Activated naive CD4-positive, alpha-beta T cell treated with anti-CD3 and anti-CD28 coated beads for 36 hours (primary cell): ENCODE measurements around the gene KIF14. TPM values are rescaled to one million over a fixed set of nuclear protein-coding genes. Genes with fewer than 3 reads are reported as not detected.
"Not testable (repeated sequence)": the region's sequence is repeated elsewhere in the genome, so short reads cannot be mapped to it uniquely, and the experiment has no call there.

ENCODE experiments used
- CTCF ChIA-PET: fragments of 350-600 bp; sonication (Branson Sonifier 250); formaldehyde crosslinking; loops from one replicate; lab custom pipeline; 2021; ENCODE audit warnings: antibody characterized with exemption; lab: Charles Lee
- DNase-seq: peaks from one replicate; pipeline ENCODE4 v3.0.0-alpha.2; 2020
- H3K27ac Mint-ChIP-seq: one replicate; pipeline ENCODE4 v1.8.0; 2021; ENCODE audit warnings: mild to moderate bottlenecking, mixed read lengths
- H3K27me3 Mint-ChIP-seq: one replicate; pipeline ENCODE4 v1.8.0; 2021; ENCODE audit warnings: low read depth, mixed read lengths
- H3K36me3 Mint-ChIP-seq: one replicate; pipeline ENCODE4 v1.8.0; 2021; ENCODE audit warnings: low read depth, mixed read lengths
- H3K4me1 Mint-ChIP-seq: one replicate; pipeline ENCODE4 v1.8.0; 2021; ENCODE audit warnings: low read depth, mixed read lengths
- H3K4me3 Mint-ChIP-seq: one replicate; pipeline ENCODE4 v1.8.0; 2021; ENCODE audit warnings: mild to moderate bottlenecking, moderate library complexity, mixed read lengths
- H3K9me3 Mint-ChIP-seq: one replicate; pipeline ENCODE4 v1.8.0; 2021; ENCODE audit warnings: mixed read lengths
- intact Hi-C: fragments of 100-400 bp; cut with micrococcal nuclease; formaldehyde crosslinking; loops from one replicate; pipeline ENCODE4 v1.15.1; 2023
- total RNA-seq, 2 experiments: library from RNA; stranded (reverse); gene quantifications; one replicate each; pipeline ENCODE4 v1.2.3, GENCODE V29; 2021

Gene KIF14
- total RNA-seq, 2 experiments from 2014 or later, result 16.4 to 16.9 TPM

DNA sequence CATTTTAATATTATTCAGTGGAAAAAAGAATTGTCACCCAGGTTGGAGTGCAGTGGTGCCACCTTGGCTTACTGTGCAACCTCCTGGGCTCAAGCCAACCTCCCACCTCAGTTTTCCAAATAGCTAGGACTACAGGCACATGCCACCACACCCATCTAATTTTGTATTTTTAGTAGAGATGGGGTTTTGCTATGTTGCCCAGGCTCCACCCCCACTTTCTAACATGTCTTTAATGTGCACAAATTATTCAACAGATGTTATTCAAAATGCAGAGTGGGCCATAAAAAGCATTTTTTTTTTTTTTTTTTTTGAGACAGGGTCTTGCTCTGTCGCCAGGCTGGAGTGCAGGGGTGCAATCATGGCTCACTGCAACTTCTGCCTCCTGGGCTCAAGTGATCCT lies 31.8 kb upstream of the KIF14 start:
- Mint-ChIP-seq H3K27me3 (no peaks in the 10 kb centered on the region), H3K36me3 (peaks cover 26% of the 10 kb centered on the region), H3K27ac (no peak overlapping the region), H3K4me1 (peaks cover 17% of the 10 kb centered on the region), H3K4me3 (no peak overlapping the region), H3K9me3 (no peaks in the 10 kb centered on the region)
- intact Hi-C loops, result no loop called here
- no peak for DNase-seq
- CTCF ChIA-PET, result interaction anchor here (1.6 kb wide), 1 partner anchor 151 kb away, joined by 4 read pairs; no protein-coding TSS in a partner anchor

DNA sequence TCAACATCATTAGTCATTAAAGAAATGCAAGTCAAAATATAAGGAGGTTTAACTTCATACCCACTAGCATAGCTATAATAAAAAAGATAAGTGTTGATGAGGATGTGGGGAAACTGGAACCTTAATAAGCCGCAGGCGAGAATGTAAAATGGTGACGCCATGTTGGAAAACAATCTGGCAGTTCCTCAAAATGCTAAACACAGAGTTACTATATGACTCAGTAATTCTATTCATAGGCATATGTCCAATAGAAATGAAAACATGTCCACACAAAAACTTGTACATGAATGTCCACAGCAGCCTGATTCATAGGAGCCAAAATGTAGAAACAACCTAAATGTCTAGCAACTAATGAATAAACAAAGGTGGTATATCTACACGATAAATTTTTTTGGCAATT lies 26.0 kb upstream of the KIF14 start:
- intact Hi-C loops, result no loop called here
- no peak for DNase-seq
- Mint-ChIP-seq H3K4me1 (no peaks in the 10 kb centered on the region), H3K9me3 (no peaks in the 10 kb centered on the region), H3K4me3 (no peak overlapping the region), H3K27me3 (no peaks in the 10 kb centered on the region), H3K36me3 (peaks cover 15% of the 10 kb centered on the region), H3K27ac (no peak overlapping the region)
- CTCF ChIA-PET, result interaction anchor here (1.1 kb wide), 1 partner anchor 24 kb away, joined by 5 read pairs; no protein-coding TSS in a partner anchor

DNA sequence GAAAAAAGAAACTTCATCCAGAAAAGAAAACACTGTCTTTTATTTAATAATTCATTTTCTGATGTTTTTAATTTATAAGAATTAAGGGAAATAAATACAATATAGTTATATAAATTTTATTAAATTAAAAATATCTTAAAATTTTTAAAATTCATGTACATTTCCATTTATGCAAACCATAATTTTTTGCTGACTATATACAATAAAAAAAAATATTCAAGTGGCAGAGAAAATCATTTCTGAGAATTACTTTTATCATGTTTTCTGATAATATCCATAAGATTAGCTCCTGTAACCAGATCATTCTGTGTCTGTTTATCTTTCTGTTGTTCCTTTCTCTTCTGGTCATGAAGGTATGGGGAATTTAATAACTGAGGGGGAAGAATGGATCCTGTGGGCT lies 23.5 kb upstream of the KIF14 start:
- Mint-ChIP-seq H3K27ac (no peak overlapping the region), H3K4me1 (peaks cover 4% of the 10 kb centered on the region), H3K36me3 (peaks cover 15% of the 10 kb centered on the region), H3K9me3 (no peaks in the 10 kb centered on the region), H3K27me3 (no peaks in the 10 kb centered on the region), H3K4me3 (no peak overlapping the region)
- CTCF ChIA-PET, result no interaction called here
- DNase-seq, result no peak
- intact Hi-C loops, result no loop called here

DNA sequence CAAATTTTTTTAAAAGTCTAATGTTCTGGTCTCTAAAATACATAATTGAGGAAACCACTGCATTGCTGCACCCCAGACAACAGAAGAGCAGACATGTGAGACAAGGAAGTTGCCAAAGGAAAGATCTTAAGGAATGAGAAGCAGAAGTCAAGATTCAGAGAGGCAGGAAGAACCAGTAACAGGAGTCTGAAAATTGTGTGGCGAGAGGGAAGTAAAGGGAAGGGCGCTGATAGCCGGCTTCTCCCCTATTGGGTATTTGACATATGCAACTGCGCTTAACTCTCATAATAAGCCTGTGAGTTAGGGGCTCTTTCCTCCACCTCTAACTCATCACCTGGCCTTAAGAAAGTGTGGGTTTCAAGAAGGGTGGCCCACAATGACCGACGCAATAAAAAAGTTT lies 21.9 kb upstream of the KIF14 start:
- H3K9me3 Mint-ChIP-seq, result no peaks in the 10 kb centered on the region
- no peak overlapping the region for H3K4me3 Mint-ChIP-seq
- H3K4me1 Mint-ChIP-seq, result peaks cover 4% of the 10 kb centered on the region
- no peak overlapping the region for H3K27ac Mint-ChIP-seq
- intact Hi-C loops, result no loop called here
- CTCF ChIA-PET, result interaction anchor here (0.6 kb wide), 1 partner anchor 292 kb away, joined by 3 read pairs; no protein-coding TSS in a partner anchor
- no peak for DNase-seq
- peaks cover 11% of the 10 kb centered on the region for H3K36me3 Mint-ChIP-seq
- no peaks in the 10 kb centered on the region for H3K27me3 Mint-ChIP-seq

DNA sequence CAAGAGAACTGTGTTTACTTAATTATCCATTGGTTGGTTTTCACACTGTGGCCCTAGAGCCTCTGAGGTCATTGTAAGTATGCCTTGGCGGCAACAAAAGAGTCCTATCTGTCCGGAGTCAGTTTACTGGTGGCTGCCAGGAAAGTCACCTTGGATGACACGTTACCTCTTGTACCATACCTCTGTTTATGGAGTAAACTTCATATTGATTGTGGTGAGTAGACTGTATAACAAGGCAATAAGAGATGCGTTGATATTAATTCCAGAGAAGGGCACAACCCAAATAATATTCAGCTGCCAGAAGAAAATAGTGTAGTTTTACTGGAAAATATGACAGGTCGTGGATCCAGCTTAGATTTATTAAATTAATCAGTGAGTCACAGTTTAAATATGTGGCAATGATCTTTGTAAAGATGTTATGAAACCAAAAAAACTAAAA lies 20.4 kb upstream of the KIF14 start:
- no peaks in the 10 kb centered on the region for H3K9me3 Mint-ChIP-seq
- H3K27me3 Mint-ChIP-seq, result no peaks in the 10 kb centered on the region
- intact Hi-C loops, result no loop called here
- H3K4me3 Mint-ChIP-seq, result no peak overlapping the region
- H3K27ac Mint-ChIP-seq, result no peak overlapping the region
- H3K4me1 Mint-ChIP-seq, result peaks cover 4% of the 10 kb centered on the region
- no peak for DNase-seq
- peaks cover 3% of the 10 kb centered on the region for H3K36me3 Mint-ChIP-seq
- CTCF ChIA-PET, result no interaction called here

DNA sequence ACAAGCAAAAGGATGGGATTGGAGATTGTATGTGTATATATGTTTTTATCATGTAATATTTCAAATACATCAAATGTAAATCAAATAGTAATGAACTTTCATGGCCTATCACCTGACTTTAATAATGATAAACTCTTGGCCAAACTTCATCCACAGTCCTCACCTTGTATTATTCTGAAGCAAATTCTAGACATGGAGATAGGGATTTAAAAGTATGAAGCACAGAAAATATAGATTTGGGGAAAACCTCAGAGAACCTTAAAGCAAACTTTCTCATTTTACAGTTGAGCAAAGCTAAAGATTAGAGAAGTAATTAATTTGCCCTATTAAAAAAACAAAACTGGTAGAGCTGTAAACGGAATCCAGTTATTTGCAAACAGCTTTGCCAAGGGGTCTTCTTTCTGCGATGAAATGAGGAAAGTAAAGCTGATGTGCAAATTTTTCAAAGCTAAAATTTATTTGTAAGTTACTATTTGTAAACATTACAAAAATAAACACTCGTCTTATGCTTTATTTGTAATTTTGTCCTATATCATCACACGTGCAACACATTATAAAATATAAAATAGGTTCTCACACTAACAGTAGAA lies 19.9 kb upstream of the KIF14 start:
- CTCF ChIA-PET, result no interaction called here

DNA sequence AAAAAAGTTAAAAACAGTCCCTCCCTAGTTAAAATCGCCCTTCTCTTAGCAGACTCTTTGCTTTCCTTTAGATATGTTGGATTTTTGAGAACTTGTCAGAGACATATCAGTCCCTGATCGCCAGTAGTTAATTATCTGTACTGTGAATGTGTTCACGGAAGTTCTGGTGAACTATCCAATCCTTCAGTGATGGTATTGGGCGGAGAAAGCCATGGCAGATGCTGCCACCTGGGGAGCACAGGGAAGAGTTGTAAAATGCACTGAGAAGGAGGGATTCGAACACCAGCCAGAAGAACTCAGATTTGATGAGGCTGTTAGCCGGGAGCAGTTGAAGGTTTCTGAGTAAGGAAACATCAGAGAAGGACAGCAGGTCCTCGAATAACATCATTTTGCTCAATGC lies 17.5 kb upstream of the KIF14 start:
- no peak overlapping the region for H3K27ac Mint-ChIP-seq
- CTCF ChIA-PET, result no interaction called here

More for the DNA sequence above, 19.9 kb upstream of the KIF14 start:
- DNase-seq, result no peak
- Mint-ChIP-seq H3K27me3 (no peaks in the 10 kb centered on the region), H3K36me3 (peaks cover 3% of the 10 kb centered on the region), H3K27ac (no peak overlapping the region), H3K4me3 (no peak overlapping the region), H3K9me3 (no peaks in the 10 kb centered on the region), H3K4me1 (peaks cover 4% of the 10 kb centered on the region)
- intact Hi-C loops, result no loop called here

DNA sequence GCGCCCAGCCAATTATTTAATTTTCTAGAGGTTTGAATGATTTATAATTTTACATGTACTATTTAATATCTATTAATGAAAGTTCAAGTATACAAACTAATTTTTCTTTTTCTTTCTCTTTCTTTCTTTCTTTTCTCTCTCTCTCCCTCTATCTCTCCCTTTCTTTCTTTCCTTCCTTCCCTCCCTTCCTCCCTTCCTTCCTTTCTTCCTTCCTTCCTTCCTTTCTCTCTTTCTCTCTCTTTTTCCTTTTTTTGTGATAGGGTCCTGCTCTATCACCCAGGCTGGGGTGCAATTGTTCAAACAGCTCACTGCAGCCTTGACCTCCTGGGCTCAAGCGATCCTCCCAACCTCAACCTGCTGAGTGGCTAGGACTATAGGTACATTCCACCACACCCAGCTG lies 16.1 kb upstream of the KIF14 start:
- Mint-ChIP-seq H3K36me3 (no peaks in the 10 kb centered on the region), H3K27ac (no peak overlapping the region), H3K9me3 (no peaks in the 10 kb centered on the region), H3K4me1 (peaks cover 4% of the 10 kb centered on the region), H3K27me3 (no peaks in the 10 kb centered on the region), H3K4me3 (no peak overlapping the region)
- intact Hi-C loops, result no loop called here
- CTCF ChIA-PET, result interaction anchor here (1.0 kb wide), 2 partner anchors 14 to 167 kb away, joined by 7 to 10 read pairs; no protein-coding TSS in a partner anchor
- DNase-seq, result no peak

More for the DNA sequence above, 17.5 kb upstream of the KIF14 start:
- H3K27me3 Mint-ChIP-seq, result no peaks in the 10 kb centered on the region
- peaks cover 4% of the 10 kb centered on the region for H3K4me1 Mint-ChIP-seq
- no peaks in the 10 kb centered on the region for H3K9me3 Mint-ChIP-seq
- intact Hi-C loops, result no loop called here
- DNase-seq, result no peak
- H3K36me3 Mint-ChIP-seq, result no peaks in the 10 kb centered on the region
- H3K4me3 Mint-ChIP-seq, result no peak overlapping the region

DNA sequence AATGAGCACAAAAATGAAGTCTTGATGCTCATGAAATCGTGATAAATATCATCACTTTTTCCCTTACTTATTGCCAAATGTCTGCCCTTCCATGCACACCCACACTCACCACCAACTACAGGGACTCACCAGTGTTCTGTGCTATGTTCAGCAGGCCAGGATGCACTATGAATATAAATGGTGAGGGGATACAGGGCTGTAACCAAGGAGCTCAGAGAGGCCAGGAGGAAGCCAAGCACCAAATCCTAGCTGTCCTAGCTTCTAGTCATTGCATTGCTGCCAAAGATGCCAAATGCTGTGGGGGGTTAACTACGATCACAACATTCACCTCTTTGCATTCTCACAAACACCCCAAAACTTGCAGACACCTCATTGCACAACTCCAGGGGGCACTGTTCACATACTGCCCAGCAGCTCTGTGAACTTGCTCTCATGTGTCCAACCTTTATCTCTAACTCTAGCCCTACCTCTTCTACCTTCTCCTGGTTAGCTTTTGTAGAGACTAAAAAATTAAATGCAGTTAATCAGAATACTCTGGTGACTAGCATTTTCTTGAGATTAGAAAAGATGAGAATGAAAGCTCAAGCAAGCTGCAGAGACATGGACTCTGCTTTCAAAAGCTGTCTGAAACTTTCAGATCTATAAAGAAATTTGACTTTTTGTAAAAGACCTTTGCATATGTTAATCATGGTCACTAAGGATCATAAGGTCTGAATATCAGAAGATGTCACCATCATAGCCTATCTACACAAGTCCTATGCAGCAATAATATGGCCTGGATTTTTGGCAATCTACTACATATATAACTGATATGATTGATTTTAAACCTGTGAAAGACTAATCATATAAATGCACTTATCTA lies 13.9 kb upstream of the KIF14 start:
- Mint-ChIP-seq H3K4me3 (no peak overlapping the region), H3K27ac (no peak overlapping the region), H3K9me3 (no peaks in the 10 kb centered on the region), H3K36me3 (no peaks in the 10 kb centered on the region), H3K4me1 (no peaks in the 10 kb centered on the region), H3K27me3 (no peaks in the 10 kb centered on the region)
- CTCF ChIA-PET, result interaction anchor here (0.6 to 1.9 kb wide), 6 partner anchors 12 to 203 kb away, joined by 3 to 11 read pairs (median 4); partner anchors contain the start of gene DDX59
- intact Hi-C loops, result no loop called here
- peak; percentile 21 for DNase-seq

DNA sequence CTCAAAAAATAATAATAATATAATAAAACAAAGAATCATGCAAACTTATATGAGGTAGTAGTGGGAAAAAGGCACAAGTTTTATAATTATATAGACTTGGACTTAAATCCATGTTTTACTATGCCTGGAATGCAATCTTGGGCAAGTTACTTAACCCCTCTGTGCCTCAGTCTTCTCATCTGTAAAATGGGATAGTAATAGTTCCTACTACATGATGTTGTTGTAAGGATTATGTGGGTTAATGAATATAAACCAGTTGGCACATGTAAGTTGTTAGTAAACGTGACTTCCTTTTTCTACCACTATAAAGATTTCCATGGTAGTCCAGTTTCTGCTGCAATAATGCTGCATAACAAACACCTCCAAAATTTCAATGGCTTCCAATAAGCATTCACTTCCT lies 10.8 kb upstream of the KIF14 start:
- Mint-ChIP-seq H3K27ac (no peak overlapping the region), H3K4me3 (no peak overlapping the region), H3K4me1 (peaks cover 18% of the 10 kb centered on the region), H3K9me3 (no peaks in the 10 kb centered on the region), H3K27me3 (no peaks in the 10 kb centered on the region), H3K36me3 (no peaks in the 10 kb centered on the region)
- no peak for DNase-seq
- intact Hi-C loops, result no loop called here
- CTCF ChIA-PET, result no interaction called here

DNA sequence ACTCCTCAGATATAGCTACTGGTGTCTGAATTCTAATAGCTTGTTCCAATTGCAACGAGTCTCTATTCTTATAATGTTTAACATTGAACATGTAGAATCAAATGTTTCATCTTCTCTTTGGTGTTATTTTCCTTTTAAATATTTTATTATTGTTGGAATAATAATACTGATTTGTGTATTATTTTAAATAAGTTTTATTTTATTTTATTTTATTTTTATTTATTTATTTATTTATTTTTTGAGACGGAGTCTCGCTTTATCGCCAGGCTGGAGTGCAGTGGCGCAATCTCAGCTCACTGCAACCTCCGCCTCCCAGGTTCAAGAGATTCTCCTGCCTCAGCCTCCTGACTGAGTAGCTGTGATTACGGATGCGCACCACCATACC lies 10.0 kb upstream of the KIF14 start:
- H3K27me3 Mint-ChIP-seq, intact Hi-C loops, H3K36me3 Mint-ChIP-seq, H3K9me3 Mint-ChIP-seq, H3K27ac Mint-ChIP-seq, DNase-seq, H3K4me3 Mint-ChIP-seq, CTCF ChIA-PET: not testable (repeated sequence)
- H3K4me1 Mint-ChIP-seq, result peaks cover 20% of the 10 kb centered on the region

DNA sequence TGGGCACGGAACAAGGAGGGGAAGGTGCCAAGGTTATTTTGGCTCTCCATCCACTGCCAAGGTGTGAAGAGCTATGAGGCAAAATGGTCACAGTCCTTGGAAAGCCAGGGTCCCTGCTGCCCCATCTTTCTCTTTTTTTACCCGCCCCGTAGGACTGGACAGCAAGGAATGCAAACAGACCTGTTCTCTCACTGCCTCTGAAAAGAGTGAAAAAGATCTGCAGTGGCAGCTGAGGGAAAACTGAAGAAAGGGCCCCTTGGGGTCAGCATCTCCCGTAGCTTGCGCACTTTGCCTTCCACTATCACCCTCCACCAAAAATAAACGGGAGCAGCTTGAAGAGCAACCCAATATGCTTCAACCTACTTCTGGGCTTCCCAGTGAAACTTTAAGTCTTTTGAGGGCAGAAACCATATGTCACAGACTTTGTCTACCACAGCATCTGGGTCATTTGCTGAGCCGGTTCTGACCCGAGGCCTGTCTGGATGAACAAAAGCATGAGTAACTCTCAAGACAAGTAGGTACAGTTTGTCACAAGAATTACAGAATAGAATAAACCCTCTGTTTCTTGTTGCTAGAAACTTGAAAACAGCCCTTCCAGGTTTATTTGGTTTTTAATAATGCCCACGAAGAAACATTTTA lies 9.4 kb upstream of the KIF14 start:
- Mint-ChIP-seq H3K9me3 (no peaks in the 10 kb centered on the region), H3K27ac (no peak overlapping the region), H3K4me1 (peaks cover 25% of the 10 kb centered on the region), H3K27me3 (no peaks in the 10 kb centered on the region), H3K36me3 (no peaks in the 10 kb centered on the region), H3K4me3 (no peak overlapping the region)
- intact Hi-C loops, result loop anchor here (5.0 to 10.0 kb wide), 3 partner anchors 235 to 478 kb away; no protein-coding TSS in a partner anchor
- no peak for DNase-seq
- CTCF ChIA-PET, result no interaction called here
